HG03135 (cell line): ENCODE results near the gene SND1.

ENCODE experiments used
- ATAC-seq: cut with Tn5 transposase; IDR thresholded peaks from one replicate; pipeline ENCODE4 v1.9.1; 2021; ENCODE audit warnings: mild to moderate bottlenecking, moderate library complexity; ENCODE audit not compliant: unreplicated experiment

Gene SND1

DNA sequence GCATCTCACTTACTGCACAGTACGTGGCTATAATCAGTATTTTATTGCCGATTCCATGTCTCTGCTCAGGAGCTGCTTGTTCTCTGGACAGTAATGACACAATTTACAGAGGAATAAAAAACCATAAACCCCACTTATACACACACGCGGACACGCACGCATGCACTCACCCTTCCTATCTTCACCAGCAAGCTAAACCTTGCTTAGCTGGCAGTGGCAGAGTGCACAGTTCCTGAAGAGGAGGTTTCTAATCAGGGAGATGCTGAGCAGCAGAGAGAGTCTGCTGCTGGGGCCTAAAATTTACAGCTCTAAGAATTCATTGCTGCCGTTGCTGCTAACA lies 66.3 kb downstream of the SND1 start:
- ATAC-seq, result no peak

- ATAC-seq, result no peak
These were observed 74.5 kb downstream of the SND1 start for GRCh38 chr7:127726476-127726875.

DNA sequence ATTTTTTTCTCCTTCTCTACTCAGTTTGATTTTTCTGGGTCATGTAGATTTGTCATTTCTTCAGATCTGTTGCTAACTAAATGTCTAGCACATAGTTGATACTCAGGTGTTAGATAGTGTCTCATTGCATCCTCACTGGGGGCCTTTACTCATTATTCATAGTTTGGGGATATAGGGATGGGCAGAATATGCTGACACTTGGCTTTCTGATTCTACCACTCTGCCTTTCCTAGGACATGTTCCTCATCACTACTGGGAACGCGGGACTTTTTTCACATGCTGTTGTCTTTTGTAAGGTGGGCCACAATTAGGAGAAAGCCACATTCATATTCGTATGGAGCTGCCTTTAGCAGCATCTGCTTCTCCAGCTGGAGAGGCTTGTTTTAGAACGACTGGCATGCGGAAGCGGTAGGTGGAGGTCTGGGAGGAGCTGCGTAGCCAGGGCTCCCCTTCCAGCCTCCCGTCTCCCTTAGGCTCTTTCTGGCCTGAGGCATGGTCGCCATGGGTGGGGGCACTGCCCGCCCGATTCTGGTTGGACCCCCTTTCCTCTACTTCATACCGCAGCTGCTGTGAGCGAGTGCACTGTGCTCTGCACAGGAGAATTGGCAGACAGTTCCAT lies 78.8 kb downstream of the SND1 start:
- no peak for ATAC-seq

- ATAC-seq, result no peak
These were observed 79.6 kb downstream of the SND1 start for GRCh38 chr7:127731431-127732080.

GRCh38 chr7:127732306-127732705 lies 80.3 kb downstream of the SND1 start:
- ATAC-seq, result no peak

DNA sequence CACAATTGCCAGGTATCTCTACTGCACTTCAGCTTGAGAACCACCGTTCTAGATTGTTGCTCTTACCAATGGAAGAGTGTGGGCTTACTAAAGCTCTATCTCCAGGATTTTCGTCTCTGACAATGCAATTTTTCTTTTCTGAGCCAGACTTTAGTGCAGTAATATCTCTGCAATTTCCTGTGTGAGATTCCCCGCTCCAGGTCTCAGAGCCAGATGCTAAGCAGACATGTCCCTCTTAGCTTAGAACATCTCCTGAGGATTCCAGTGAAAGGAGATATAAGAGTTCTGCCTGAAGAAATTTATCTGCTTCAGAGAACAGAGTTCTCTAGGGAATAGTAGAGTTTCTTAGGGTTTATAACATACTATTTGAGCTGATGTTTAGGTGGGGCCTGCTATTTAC lies 82.0 kb downstream of the SND1 start:
- no peak for ATAC-seq

DNA sequence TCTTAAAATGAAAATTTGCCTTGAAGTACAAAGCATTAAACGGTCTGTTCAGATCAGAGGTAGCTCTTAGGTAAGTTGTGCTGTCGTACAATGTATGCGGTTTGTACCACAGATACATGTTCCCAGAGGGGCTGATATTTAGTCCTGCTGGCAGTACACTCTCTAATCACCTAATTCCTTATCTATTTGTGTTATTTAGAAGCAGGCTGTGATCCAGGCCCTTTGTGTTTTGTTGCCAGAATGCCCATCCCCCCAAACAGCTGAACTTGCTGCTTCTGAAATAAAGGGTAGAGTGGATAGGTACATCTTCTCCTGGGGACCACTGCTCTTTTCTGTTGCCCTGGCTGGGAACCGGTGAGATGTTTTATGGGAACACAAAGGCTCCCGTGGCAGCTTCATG lies 84.5 kb downstream of the SND1 start:
- no peak for ATAC-seq

- ATAC-seq, result no peak
These were observed 86.9 kb downstream of the SND1 start for GRCh38 chr7:127738859-127739258.

- no peak for ATAC-seq
These were observed 89.9 kb downstream of the SND1 start for GRCh38 chr7:127741764-127742375.

DNA sequence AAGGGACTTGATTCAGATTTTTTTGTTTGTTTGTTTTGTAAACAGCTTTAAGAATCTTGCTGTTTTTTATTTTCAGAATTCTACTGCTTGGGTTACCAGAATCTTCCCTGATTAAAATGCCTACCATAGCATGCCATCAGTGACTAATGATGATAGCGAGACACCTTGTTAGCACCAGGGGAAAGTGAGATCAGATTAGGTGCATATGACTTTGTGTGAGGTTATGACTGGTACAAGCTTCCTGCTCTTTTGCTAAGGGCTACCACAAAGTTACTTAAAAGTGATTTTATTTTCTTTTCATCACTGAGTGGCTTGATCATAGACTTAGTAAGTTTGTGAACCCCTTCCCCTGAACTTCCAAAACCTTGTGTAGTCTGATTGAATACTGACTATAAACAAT lies 93.5 kb downstream of the SND1 start:
- no peak for ATAC-seq

GRCh38 chr7:127751062-127751461 lies 99.1 kb downstream of the SND1 start:
- no peak for ATAC-seq

DNA sequence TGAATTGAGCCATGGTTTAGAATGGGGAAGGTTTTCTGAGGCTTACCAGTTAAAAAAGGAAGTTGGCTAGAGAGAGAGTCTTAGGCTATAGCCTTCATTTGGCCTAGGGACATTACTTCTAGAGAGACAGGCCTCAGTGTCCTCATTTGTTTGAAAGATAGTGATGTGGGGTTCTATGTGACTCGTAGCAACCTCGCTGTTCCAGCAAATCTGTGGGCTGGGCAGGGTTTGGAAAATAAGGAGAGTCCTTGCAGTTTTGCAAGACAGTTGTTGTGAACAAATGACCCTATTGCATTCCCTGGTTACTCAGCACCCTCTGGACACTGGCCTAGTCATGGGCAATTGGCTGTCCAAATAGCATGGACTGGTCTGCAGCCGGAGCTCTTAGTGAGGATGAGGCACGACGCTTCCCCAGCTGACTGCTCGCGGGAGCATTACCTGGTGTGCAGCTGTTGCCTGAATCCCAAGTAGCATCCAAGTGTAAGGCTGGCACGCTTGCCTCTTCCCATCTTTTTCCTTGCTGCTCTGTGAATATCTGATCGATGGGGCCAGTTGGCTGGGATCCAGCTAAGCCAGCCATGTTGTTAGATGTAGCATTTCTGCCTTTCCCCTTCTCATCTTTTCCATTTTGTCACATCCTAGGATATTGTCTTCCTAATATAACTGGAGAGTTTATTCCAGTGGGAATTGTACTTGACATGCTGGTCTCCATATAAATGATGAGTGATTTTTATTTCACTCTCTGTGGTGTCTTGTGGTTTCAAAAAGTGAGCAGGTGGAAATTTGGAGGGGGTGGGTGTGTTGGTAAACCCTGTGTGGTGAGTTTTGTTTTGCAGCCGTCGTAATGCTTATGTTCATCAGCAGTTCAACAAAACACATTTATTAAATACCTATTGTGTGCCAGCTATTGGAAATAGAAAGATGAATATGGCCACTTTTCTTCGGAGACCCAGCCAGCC lies 99.8 kb downstream of the SND1 start:
- no peak for ATAC-seq

GRCh38 chr7:127752829-127753228 lies 100.8 kb downstream of the SND1 start:
- ATAC-seq, result no peak

DNA sequence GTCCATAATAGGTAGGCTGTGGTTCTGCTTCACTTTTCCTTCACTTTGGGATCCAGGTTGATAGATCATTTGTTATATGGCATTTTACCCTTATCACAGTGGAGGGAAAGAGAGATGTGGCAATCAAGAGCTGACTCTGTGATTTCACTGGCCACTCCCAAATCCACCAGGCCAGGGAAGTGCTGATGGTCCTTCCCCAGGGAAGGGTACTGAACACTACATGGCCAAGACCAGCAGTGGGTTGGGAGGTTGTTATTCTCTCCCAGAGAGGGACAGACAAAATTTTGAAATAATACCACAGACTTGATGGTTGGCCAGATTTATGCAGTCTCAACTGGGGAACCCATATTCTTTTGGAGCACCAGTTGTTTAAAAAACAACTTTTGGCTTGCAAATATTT lies 102.5 kb downstream of the SND1 start:
- ATAC-seq, result no peak

DNA sequence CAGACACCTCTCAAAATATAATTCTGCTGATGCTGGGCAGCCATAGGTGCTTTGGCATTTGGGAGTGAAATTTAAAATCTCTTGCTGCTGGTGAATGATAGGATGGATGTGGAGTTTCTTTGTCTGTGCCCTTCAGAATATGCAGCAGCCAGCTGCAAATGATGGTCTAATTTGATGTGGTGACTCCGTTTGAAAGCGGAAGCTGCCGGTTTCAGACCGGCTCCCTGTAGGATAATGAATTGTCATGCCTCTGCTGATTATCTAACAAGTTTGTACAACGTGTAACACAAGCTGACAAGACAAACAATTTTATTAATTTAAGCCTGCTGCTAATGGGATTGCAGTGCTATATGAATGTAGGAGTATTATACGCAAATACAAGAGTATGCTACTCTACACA lies 103.5 kb downstream of the SND1 start:
- no peak for ATAC-seq

DNA sequence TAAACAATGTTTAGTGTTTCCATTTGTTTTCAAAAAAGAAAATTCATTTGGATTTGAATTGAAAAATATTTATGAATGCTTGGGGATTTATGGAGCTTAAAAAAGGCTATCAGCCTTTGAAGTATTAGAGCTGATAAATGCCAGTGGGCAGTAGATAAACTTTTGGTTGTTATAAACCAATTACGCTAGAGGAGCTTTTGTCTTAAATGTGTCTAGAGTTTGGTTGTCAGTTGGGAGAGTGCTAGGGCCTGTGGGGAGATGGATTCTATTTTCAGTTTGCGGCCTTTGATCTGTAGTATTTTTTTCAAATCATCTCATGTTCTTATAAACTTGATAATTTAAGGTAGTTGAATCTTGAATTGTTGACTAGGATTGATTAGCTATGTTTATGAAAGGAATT lies 104.0 kb downstream of the SND1 start:
- no peak for ATAC-seq

- no peak for ATAC-seq
These were observed 106.1 kb downstream of the SND1 start for GRCh38 chr7:127758105-127758504.

DNA sequence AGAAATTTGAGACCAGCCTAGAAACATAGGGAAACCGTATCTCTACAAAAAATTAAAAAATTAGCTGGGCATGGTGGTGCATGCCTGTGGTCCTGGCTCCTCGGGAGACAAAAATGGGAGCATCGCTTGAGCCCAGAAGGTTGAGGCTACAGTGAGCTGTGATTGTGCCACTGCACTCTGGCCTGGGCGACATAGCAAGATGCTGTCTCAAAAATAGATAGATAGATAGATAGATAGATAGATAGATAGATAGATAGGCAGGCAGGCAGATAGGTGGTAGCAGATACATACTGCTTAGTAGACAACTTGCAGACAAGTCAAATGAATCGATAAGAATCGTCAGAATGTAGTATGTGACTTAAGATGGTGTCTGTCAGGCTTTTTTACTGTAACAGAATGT lies 106.9 kb downstream of the SND1 start:
- no peak for ATAC-seq

DNA sequence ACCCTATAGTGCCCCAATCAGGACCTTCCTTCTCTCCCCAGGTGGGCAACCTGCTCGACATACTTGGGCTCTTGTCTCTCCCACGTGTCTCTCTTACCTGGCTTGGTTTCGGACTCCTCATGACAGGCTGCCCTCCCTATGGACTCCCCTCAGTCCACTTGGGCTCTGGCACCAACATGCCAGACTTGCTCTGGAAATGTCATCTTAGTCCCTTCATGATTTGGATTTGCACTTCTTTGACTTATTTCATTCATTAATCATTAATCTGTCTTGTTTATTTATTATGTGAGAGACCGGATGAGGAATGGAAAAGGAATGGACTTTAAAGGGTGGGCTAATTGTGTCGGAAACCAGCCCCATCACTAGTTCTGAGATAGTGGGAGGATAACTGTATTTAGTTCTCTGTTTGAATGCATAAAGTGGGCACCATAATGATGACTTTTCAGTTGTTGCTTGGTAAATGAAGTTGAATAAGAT lies 108.0 kb downstream of the SND1 start:
- ATAC-seq, result no peak

- no peak for ATAC-seq
These were observed 108.5 kb downstream of the SND1 start for GRCh38 chr7:127760436-127761031.

DNA sequence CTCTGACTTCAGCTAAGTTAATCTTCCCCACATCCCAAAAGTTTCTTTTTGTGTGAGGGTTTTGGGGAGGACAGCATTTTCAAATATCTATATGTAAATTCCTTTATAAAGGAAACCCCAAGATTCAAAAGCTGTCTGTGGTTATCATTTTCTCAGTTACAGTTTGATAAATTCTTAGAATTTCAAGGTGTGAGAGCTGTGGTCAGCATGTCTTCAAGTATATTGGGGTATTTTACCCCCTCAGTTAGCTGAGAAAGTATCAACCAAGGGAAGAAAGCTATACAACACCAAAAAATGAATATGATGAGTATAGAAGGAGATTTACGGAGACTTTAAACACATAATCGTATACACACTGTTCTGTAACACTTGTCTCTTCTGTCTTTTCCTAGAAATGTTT lies 109.2 kb downstream of the SND1 start:
- no peak for ATAC-seq
